GM12878 (cell line): Measurements from ENCODE around the gene MRC2.

ENCODE experiments used
- EP300 ChIP-seq, 2 experiments: fragments of 150-350 bp in 1 of 2; IDR thresholded peaks; 2 replicates each; pipeline ENCODE4 v1.6.1; 2011 to 2012; ENCODE audit warnings: low read depth in 2 of 2, low read length in 2 of 2, borderline replicate concordance in 1 of 2, improper control_type of control experiment in 1 of 2, inconsistent platforms in 1 of 2; ENCODE audit not compliant: control insufficient read depth in 1 of 2
- GABPA ChIP-seq: IDR thresholded peaks from 2 replicates; pipeline ENCODE4 v1.6.1; 2014; ENCODE audit warnings: antibody characterized with exemption, low read depth, mild to moderate bottlenecking, inconsistent platforms
- KLF5 ChIP-seq: fragments of 450-650 bp; IDR thresholded peaks from 2 replicates; pipeline ENCODE4 v1.6.1; 2014; ENCODE audit warnings: mild to moderate bottlenecking; ENCODE audit not compliant: partially characterized antibody
- POLR2A ChIP-seq: IDR thresholded peaks from 2 replicates; pipeline ENCODE4 v1.6.1; 2011; ENCODE audit warnings: low read depth, mild to moderate bottlenecking, low read length
- POLR2AphosphoS5 ChIP-seq: IDR thresholded peaks from 2 replicates; pipeline ENCODE4 v1.6.1; 2011; ENCODE audit warnings: mild to moderate bottlenecking, low read length, inconsistent platforms
- RAD21 ChIP-seq: IDR thresholded peaks from 2 replicates; pipeline ENCODE4 v1.6.1; 2011; ENCODE audit warnings: mild to moderate bottlenecking, low read depth, low read length, moderate library complexity; ENCODE audit not compliant: insufficient read depth
- REST ChIP-seq: IDR thresholded peaks from 2 replicates; pipeline ENCODE4 v1.6.1; 2012; ENCODE audit warnings: mild to moderate bottlenecking, low read depth, low read length
- SREBF1 ChIP-seq: IDR thresholded peaks from 2 replicates; pipeline ENCODE4 v1.6.1; 2012; ENCODE audit warnings: mild to moderate bottlenecking, low read length
- TAF1 ChIP-seq: IDR thresholded peaks from 2 replicates; pipeline ENCODE4 v1.6.1; 2011; ENCODE audit warnings: mild to moderate bottlenecking, low read depth, low read length, borderline replicate concordance
- TARDBP ChIP-seq: IDR thresholded peaks from 2 replicates; pipeline ENCODE4 v1.6.1; 2016; ENCODE audit warnings: borderline replicate concordance
- TCF7 ChIP-seq: IDR thresholded peaks from 2 replicates; pipeline ENCODE4 v1.6.1; 2014; ENCODE audit warnings: antibody characterized with exemption, borderline replicate concordance
- YY1 ChIP-seq: IDR thresholded peaks from 2 replicates; pipeline ENCODE4 v1.6.1; 2011; ENCODE audit warnings: low read depth, mild to moderate bottlenecking, low read length
- TF ChIP-seq, protein P1 (sequence below): fragments of 450-650 bp; formaldehyde crosslinking; IDR thresholded peaks from 2 replicates; pipeline ENCODE4 v1.5.0; 2022; ENCODE audit warnings: mild to moderate bottlenecking, missing genetic modification characterization
- TF ChIP-seq, protein P2 (sequence below): IDR thresholded peaks from 2 replicates; pipeline ENCODE4 v1.6.1; 2012; ENCODE audit warnings: low read depth, low read length, improper control_type of control experiment

DNA sequence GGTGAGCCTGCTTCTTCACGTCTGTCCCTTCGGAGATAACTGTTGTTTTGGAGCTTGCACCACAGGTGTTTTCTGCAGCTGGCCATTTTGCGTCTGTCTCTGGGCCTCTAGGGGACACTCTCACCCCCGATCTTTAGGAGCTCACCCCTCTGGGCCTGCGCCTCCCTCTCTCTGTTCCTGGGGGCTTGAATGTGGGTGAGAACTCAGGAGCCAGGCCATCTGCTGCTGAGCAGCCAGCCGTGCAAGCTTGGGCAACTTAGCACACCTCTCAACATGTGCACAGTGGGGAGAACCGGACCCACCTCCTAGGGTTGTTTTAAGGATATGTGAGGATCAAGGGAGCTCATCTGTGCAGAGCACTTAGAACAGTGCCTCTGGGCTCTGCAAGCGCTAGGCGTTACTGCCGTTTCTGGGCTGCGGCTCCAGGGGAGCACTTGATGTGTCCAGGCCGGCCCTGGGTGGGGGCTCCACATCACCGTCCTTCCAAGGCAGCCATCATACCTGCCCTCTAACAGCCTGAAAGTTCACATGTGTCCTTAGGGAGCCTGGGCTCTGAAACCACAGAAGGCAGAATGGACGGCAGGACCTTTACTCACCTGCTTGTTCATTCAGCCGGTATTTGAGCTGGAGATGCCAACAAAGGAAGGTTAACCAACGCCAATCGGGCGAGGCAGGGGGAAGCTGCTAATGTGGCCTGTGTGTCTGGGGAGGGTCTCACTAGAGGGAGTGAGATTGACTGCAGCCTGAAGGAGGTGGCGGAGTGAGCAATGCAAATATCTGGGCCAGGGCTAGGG is 66.3 kb downstream of the MRC2 start:
- TF ChIP-seq TCF7 (no peak), YY1 (no peak), GABPA (no peak), RAD21 (no peak), REST (no peak), TAF1 (no peak), SREBF1 (no peak), POLR2A (no peak), POLR2AphosphoS5 (no peak), TARDBP (no peak), EP300 (IDR thresholded peaks at IDR 0.05; ENCODE audit: borderline replicate concordance in 1 of 2, control insufficient read depth in 1 of 2, low read depth in 2 of 2, low read length in 2 of 2) (no peak), KLF5 (no peak)
- TF ChIP-seq, protein P1, sequence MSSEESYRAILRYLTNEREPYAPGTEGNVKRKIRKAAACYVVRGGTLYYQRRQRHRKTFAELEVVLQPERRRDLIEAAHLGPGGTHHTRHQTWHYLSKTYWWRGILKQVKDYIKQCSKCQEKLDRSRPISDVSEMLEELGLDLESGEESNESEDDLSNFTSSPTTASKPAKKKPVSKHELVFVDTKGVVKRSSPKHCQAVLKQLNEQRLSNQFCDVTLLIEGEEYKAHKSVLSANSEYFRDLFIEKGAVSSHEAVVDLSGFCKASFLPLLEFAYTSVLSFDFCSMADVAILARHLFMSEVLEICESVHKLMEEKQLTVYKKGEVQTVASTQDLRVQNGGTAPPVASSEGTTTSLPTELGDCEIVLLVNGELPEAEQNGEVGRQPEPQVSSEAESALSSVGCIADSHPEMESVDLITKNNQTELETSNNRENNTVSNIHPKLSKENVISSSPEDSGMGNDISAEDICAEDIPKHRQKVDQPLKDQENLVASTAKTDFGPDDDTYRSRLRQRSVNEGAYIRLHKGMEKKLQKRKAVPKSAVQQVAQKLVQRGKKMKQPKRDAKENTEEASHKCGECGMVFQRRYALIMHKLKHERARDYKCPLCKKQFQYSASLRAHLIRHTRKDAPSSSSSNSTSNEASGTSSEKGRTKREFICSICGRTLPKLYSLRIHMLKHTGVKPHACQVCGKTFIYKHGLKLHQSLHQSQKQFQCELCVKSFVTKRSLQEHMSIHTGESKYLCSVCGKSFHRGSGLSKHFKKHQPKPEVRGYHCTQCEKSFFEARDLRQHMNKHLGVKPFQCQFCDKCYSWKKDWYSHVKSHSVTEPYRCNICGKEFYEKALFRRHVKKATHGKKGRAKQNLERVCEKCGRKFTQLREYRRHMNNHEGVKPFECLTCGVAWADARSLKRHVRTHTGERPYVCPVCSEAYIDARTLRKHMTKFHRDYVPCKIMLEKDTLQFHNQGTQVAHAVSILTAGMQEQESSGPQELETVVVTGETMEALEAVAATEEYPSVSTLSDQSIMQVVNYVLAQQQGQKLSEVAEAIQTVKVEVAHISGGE, result no peak
- TF ChIP-seq, protein P2, sequence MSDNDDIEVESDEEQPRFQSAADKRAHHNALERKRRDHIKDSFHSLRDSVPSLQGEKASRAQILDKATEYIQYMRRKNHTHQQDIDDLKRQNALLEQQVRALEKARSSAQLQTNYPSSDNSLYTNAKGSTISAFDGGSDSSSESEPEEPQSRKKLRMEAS, result no peak
